ENCODE data around the gene RCOR1. TPM values are rescaled to one million over a fixed set of nuclear protein-coding genes. Genes with fewer than 3 reads are reported as not detected.

The RCOR1 gene
- polyA plus RNA-seq, 1 donor from 2014 or later: 10.4 TPM

DNA sequence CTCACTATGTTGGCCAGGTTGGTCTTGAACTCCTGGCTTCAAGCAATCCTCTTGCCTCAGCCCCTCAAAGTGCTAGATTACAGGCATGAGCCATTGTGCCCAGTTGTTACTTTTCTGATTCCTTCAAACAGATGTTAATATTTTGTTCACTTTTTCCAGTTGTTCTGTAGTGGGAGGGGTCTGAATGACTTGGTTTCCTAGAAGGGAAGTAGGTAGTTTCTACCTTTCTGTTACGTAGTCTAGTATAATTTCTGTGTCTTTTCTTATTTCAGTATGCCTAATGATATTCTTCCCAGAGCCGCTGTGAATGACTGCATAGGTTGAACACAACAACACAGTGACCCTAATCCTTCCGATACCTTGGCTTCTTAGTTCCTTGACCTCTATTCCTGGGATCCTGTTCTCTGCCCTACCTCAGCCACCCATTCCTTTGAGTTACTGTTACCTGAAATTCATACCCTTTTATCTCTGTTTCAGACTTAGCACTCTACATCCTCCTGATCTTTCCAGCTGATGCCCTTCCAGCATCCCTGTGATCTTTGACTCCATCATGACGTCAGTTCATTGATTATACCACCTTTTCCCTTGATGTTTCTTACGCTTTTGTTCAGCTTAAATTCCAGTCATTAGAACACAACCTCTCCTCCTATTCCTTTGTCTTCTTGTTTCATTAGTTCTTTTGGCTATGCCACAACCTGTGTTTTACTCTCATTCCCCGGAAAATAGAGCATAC lies 33.3 kb downstream of the RCOR1 start:
- Histone ChIP-seq H3K9me2 (ENCODE audit: insufficient read depth, low read length) (no peaks in the 10 kb centered on the region), H3K36me3 (ENCODE audit: insufficient read depth, low read length) (no peaks in the 10 kb centered on the region), H3K9ac (ENCODE audit: low read length) (no peak overlapping the region), H3K79me2 (replicated peaks; ENCODE audit: insufficient read depth, low read length) (peaks cover 12% of the 10 kb centered on the region), H3K4me2 (ENCODE audit: low read length) (no peak overlapping the region), H3K27ac (ENCODE audit: low read length) (no peak overlapping the region), H3K27me3 (ENCODE audit: insufficient read depth, low read depth, low read length) (no peaks in the 10 kb centered on the region), H2AFZ (ENCODE audit: low read depth, low read length) (no peak overlapping the region), H3K9me3 (ENCODE audit: low read length) (no peaks in the 10 kb centered on the region), H4K20me1 (ENCODE audit: insufficient read depth) (no peaks in the 10 kb centered on the region), H3F3A (ENCODE audit: insufficient read depth, low read length, poor library complexity, severe bottlenecking) (no peaks in the 10 kb centered on the region), H3K4me3 (ENCODE audit: low read length) (no peak overlapping the region)
- TF ChIP-seq EZH2 (IDR thresholded peaks at IDR 0.05; ENCODE audit: borderline replicate concordance, insufficient read depth, low read length, poor library complexity, severe bottlenecking): no peak

DNA sequence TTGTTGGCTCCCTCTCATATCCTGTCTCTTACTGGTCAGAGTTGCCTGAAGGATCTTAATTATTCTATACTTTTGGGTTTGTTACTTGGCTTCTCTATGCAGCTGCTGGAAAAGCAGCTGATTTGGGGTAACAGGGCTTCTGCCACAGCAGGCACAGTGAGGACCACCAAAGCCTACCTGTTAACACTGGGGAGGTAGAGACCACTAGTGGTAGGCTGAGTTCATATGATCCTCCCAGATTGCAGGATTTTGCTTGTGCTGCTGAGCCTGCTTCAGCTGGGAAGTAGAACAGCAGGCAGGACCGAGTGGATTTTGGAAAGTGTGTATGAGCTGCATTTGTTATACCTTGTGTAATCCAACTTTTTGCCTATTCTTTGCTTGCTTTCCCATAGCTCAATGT lies 34.1 kb downstream of the RCOR1 start:
- H3K9me2 ChIP-seq (ENCODE audit: insufficient read depth, low read length): no peaks in the 10 kb centered on the region
- peaks cover 10% of the 10 kb centered on the region for H3K79me2 ChIP-seq (replicated peaks; ENCODE audit: insufficient read depth, low read length)
- no peak for TF ChIP-seq MXI1 (conservative IDR thresholded peaks at IDR 0.05; ENCODE audit: poor library complexity, severe bottlenecking)
- TF ChIP-seq, protein P1, sequence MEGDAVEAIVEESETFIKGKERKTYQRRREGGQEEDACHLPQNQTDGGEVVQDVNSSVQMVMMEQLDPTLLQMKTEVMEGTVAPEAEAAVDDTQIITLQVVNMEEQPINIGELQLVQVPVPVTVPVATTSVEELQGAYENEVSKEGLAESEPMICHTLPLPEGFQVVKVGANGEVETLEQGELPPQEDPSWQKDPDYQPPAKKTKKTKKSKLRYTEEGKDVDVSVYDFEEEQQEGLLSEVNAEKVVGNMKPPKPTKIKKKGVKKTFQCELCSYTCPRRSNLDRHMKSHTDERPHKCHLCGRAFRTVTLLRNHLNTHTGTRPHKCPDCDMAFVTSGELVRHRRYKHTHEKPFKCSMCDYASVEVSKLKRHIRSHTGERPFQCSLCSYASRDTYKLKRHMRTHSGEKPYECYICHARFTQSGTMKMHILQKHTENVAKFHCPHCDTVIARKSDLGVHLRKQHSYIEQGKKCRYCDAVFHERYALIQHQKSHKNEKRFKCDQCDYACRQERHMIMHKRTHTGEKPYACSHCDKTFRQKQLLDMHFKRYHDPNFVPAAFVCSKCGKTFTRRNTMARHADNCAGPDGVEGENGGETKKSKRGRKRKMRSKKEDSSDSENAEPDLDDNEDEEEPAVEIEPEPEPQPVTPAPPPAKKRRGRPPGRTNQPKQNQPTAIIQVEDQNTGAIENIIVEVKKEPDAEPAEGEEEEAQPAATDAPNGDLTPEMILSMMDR (IDR thresholded peaks at IDR 0.05; ENCODE audit: poor library complexity, severe bottlenecking): no peak
- no peak for TF ChIP-seq POLR2AphosphoS5 (IDR thresholded peaks at IDR 0.05)
- no peak for TF ChIP-seq EP300 (conservative IDR thresholded peaks at IDR 0.05; ENCODE audit: poor library complexity, severe bottlenecking)
- TF ChIP-seq TAF1 (IDR thresholded peaks at IDR 0.05; ENCODE audit: low read depth): no peak
- no peak for TF ChIP-seq RAD21 (conservative IDR thresholded peaks at IDR 0.05)
- TF ChIP-seq, protein P2, sequence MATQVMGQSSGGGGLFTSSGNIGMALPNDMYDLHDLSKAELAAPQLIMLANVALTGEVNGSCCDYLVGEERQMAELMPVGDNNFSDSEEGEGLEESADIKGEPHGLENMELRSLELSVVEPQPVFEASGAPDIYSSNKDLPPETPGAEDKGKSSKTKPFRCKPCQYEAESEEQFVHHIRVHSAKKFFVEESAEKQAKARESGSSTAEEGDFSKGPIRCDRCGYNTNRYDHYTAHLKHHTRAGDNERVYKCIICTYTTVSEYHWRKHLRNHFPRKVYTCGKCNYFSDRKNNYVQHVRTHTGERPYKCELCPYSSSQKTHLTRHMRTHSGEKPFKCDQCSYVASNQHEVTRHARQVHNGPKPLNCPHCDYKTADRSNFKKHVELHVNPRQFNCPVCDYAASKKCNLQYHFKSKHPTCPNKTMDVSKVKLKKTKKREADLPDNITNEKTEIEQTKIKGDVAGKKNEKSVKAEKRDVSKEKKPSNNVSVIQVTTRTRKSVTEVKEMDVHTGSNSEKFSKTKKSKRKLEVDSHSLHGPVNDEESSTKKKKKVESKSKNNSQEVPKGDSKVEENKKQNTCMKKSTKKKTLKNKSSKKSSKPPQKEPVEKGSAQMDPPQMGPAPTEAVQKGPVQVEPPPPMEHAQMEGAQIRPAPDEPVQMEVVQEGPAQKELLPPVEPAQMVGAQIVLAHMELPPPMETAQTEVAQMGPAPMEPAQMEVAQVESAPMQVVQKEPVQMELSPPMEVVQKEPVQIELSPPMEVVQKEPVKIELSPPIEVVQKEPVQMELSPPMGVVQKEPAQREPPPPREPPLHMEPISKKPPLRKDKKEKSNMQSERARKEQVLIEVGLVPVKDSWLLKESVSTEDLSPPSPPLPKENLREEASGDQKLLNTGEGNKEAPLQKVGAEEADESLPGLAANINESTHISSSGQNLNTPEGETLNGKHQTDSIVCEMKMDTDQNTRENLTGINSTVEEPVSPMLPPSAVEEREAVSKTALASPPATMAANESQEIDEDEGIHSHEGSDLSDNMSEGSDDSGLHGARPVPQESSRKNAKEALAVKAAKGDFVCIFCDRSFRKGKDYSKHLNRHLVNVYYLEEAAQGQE (IDR thresholded peaks at IDR 0.05; ENCODE audit: borderline replicate concordance): no peak
- H3K27me3 ChIP-seq (ENCODE audit: insufficient read depth, low read depth, low read length): no peaks in the 10 kb centered on the region
- H3F3A ChIP-seq (ENCODE audit: insufficient read depth, low read length, poor library complexity, severe bottlenecking): no peaks in the 10 kb centered on the region
- H3K9ac ChIP-seq (ENCODE audit: low read length): no peak overlapping the region
- no peak overlapping the region for H3K27ac ChIP-seq (ENCODE audit: low read length)
- no peaks in the 10 kb centered on the region for H3K9me3 ChIP-seq (ENCODE audit: low read length)
- H3K4me2 ChIP-seq (ENCODE audit: low read length): no peak overlapping the region
- H2AFZ ChIP-seq (ENCODE audit: low read depth, low read length): no peak overlapping the region
- no peak overlapping the region for H3K4me3 ChIP-seq (ENCODE audit: low read length)
- H4K20me1 ChIP-seq (ENCODE audit: insufficient read depth): no peaks in the 10 kb centered on the region
- no peaks in the 10 kb centered on the region for H3K36me3 ChIP-seq (ENCODE audit: insufficient read depth, low read length)

DNA sequence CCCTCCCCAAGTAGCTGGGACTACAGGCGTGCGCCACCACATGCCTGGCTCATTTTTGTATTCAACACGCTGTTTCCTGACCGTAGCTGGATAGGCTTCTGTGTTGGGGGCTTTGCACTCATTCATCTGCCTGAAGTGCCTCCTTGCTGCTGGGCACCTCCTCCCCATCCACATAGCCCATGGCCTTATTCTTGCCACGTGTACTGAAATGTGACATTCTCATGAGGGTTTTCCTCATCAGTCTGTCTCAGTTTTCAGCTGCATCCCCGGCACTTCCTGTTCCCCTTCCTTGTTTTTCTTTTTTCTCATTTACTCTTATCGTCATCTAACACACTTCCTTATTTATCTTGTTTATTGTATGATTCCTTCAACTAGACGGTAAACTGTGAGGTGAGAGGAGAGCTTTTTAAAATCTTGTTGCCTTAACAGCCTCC lies 36.6 kb downstream of the RCOR1 start:
- no peak overlapping the region for H3K27ac ChIP-seq (ENCODE audit: low read length)
- no peak overlapping the region for H3K4me2 ChIP-seq (ENCODE audit: low read length)
- no peak overlapping the region for H3K9ac ChIP-seq (ENCODE audit: low read length)
- H3K9me2 ChIP-seq (ENCODE audit: insufficient read depth, low read length): no peaks in the 10 kb centered on the region
- no peak overlapping the region for H3K4me3 ChIP-seq (ENCODE audit: low read length)
- H3K36me3 ChIP-seq (ENCODE audit: insufficient read depth, low read length): no peaks in the 10 kb centered on the region
- TF ChIP-seq, protein P1 (IDR thresholded peaks at IDR 0.05; ENCODE audit: poor library complexity, severe bottlenecking): no peak
- TF ChIP-seq RAD21 (conservative IDR thresholded peaks at IDR 0.05) (no peak), POLR2AphosphoS5 (IDR thresholded peaks at IDR 0.05) (no peak)
- TF ChIP-seq, protein P2 (IDR thresholded peaks at IDR 0.05; ENCODE audit: borderline replicate concordance): no peak
- no peaks in the 10 kb centered on the region for H3K27me3 ChIP-seq (ENCODE audit: insufficient read depth, low read depth, low read length)
- no peak overlapping the region for H2AFZ ChIP-seq (ENCODE audit: low read depth, low read length)
- no peaks in the 10 kb centered on the region for H4K20me1 ChIP-seq (ENCODE audit: insufficient read depth)
- H3F3A ChIP-seq (ENCODE audit: insufficient read depth, low read length, poor library complexity, severe bottlenecking): no peaks in the 10 kb centered on the region
- peaks cover 9% of the 10 kb centered on the region for H3K79me2 ChIP-seq (replicated peaks; ENCODE audit: insufficient read depth, low read length)
- no peaks in the 10 kb centered on the region for H3K9me3 ChIP-seq (ENCODE audit: low read length)

Data from neural cell (in vitro differentiated cells).